T-helper 9 cell (primary cell): ENCODE data around the gene IFIT1B.
"Not testable (repeated sequence)": the region's sequence is repeated elsewhere in the genome, so short reads cannot be mapped to it uniquely, and the experiment has no call there.

ENCODE experiments used
- DNase-seq: peaks from one replicate; pipeline ENCODE4 v3.0.0-alpha.2; 2020
- total RNA-seq, 2 donors: gene quantifications; one replicate each; lab custom pipeline; 2026; lab: John Stamatoyannopoulos, UW

IFIT1B gene
- total RNA-seq: 0 reads per million in 2 donors

DNA sequence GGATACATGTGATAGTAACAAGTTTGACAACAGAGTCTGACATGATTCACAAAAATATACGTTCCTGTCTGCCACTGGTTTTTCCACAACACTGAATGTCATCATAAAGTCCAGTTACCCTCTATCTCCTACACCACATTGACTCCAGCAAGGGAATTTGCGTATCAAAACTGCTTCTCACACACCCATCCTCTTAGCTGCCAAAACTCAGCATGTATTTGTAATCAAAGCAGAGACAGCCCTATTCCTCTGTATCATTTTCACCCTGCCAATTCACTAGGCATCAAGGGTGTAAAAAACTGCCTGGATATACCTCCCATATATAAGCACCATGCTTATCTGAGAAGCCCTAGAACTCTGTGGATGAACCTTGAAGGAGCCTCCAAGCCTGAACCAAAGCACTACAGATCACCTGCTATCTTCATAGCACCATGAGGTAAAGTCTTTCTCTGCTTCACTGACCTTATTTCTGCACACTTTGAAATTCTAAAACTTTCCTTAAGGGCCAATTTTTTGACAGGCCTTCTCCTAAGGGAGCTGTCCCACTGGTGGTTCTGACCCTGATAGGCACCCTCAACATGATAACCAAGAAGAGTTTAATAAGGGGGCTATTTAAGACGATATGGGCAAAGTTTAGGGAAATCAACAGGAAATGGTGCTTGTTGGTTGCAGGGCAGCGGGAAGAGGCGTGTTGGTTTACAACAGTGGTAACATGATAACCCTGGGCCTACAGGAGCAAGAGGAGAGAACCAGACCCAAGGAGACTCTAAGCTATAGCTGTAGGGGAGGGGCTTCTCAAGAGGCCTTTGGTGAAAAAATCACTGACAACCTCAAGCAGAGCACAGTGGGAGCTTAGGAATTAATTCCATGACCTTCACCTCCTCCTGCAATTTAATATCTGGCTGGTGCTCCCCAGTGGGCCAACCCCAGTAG, at the start of gene IFIT1B:
Gene IFIT1B (plus strand): TSS at position 352 of the 933 bp plus-strand sequence. CDS start 80 bp downstream, at position 432.
- DNase-seq: no peak

DNA sequence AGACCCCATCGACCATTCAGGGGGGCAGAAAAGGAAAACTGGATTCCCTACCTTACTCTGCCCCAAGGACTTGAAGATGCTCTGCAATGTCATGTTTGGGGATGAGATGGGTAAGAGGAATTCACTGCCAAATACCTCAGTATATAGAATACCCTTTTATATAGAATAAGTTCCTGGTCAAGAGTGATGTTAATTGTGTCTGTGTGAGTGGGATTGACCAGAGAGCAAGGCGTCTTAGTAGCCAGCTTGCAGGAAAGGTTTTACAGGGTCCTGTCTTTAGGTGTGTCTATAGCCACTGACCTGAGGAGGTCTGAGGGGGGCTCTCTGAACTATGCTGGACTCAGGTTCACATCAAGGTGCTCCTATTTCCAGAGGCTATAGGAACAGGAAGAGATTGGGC, 48.7 kb upstream of the IFIT1B start:
- DNase-seq: no peak

DNA sequence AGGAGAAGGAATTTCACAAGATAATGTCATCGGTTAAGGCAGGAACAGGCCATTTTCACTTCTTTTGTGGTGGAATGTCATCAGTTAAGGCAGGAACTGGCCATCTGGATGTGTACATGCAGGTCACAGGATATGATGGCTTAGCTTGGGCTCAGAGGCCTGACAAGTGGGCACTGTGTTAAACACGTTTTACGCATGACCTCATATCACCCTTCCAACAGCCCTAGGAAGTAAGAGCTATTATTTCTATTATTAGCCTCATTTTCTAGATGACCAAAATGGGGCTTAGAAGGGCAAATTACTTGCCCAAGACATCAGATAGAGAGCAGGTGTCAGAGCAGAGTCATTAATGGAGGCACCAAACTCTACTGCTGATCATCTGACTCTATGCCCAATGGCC, 47.8 kb upstream of the IFIT1B start:
- DNase-seq: not testable (repeated sequence)

GRCh38 chr10:89330537-89331212, 47.2 kb upstream of the IFIT1B start:
- DNase-seq: no peak

DNA sequence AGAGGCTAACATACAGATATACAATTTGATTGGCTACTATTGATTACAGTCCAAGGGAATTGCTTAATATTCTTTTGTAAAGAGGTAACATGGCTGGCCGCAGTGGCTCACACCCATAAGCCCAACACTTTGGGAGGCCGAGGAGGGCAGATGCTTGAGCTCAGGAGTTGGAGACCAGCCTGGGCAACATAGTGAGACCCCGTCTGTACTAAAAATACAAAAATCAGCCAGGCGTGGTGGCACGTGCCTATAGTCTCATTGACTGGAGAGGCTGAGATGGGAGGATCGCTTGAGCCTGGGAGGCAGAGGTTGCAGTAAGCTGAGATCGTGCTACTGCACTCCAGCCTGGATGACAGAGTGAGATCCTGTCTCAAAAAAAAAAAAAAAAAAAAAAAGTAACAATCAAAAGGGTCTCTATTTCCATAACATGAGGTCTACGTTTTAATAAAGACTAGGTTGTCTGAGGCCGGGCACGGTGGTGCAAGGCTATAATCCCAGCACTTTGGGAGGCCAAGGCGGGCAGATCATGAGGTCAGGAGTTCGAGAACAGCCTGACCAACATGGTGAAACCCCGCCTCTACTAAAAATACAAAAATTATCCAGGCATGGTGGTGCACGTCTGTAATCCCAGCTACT, 46.3 kb upstream of the IFIT1B start:
- not testable (repeated sequence) for DNase-seq

- no peak for DNase-seq
These were observed 45.7 kb upstream of the IFIT1B start for GRCh38 chr10:89332123-89332633.

DNA sequence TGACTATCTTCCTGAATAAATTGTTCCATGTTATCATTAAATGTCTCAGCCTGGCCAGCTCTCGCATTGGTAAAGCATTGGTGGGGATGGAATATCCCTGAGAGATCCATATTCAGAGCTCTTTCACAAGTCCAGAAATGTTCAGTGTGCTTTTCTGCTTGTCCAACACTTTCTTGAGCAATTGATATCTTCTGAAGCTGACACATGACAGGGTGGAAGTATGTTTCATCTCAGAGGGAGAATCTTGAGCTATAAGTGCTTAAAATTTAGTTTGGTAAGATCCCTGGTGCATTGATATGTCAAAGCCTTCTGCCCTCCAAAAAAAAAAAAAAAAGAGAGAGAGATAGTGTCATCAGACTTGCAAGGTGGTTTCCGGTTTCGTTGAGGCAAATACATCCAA, 42.6 kb upstream of the IFIT1B start:
- no peak for DNase-seq

- no peak for DNase-seq
These were observed 41.6 kb upstream of the IFIT1B start for GRCh38 chr10:89336241-89336640.

DNA sequence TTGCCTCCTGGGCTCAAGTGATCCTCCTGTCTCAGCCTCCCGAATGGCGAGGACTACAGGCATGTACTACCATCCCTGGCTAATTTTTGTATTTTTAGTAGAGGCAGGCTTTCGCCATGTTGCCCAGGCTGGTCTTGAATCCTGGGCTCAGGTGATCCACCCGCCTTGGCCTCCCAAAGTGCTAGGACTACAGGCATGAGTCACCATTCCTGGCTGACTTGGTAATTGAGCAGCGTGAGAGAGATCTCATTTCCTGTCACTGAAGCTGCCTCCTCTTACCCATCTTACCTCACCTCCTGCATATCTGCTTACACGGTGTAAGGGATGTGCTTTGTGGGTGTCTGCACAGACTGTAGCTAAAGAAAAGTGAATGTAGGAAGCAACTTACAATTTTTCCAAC, 40.4 kb upstream of the IFIT1B start:
- DNase-seq: no peak

- DNase-seq: no peak
These were observed 39.1 kb upstream of the IFIT1B start for GRCh38 chr10:89338713-89339112.

GRCh38 chr10:89339875-89340274, 38.0 kb upstream of the IFIT1B start:
- DNase-seq: no peak

- no peak for DNase-seq
These were observed 36.2 kb upstream of the IFIT1B start for GRCh38 chr10:89341649-89342048.

GRCh38 chr10:89342206-89342958, 35.5 kb upstream of the IFIT1B start:
- DNase-seq: no peak

DNA sequence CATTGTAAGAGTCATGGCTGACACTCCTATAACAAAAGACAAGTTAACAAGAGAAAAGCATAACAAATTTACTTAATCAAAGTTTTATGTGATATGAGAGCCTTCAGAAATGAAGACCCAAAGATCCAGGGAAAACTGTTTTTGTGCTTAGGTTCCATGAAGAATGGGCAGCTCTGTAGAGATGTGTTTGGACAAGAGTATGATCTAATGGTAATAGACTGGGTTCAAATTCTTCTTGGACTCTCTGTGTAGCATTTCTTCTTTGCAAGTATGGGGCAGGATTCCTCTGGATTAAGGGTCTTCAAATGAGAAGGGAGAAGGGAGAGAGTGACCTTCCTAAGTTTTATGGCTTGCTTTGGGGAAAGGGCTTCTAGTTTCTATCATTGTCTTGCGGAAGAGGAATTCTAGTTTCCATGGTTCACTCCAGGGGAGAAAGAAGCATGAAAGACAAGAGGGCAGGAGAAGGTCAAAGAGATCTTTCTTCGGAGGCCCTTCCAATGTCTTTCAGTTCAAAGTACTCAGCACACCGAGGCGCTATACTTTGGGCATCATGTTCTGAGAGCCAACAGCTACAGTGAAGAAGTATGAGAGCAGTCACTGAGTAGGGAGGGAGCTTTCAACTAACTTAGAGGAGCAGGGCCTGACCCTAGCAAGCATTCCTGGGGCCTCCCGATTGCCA, 34.6 kb upstream of the IFIT1B start:
- no peak for DNase-seq

DNA sequence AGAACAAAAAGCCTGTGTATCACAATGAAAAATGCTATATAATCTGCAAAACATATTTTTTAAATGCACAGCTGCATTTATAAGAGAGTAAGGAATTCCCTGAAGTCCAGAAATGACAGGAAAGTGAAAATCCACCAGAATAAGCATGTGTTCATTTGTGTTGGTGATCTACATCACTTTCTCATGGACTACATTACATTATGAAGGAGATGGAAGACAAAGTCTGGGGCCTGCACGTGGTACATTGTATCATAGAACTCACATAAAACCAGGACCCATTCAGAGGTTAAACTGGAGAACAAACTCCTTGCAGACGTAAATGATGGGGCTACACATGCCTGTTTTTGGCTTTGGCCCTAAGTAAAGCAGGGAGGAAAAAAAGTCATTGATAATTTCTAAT, 33.7 kb upstream of the IFIT1B start:
- no peak for DNase-seq

DNA sequence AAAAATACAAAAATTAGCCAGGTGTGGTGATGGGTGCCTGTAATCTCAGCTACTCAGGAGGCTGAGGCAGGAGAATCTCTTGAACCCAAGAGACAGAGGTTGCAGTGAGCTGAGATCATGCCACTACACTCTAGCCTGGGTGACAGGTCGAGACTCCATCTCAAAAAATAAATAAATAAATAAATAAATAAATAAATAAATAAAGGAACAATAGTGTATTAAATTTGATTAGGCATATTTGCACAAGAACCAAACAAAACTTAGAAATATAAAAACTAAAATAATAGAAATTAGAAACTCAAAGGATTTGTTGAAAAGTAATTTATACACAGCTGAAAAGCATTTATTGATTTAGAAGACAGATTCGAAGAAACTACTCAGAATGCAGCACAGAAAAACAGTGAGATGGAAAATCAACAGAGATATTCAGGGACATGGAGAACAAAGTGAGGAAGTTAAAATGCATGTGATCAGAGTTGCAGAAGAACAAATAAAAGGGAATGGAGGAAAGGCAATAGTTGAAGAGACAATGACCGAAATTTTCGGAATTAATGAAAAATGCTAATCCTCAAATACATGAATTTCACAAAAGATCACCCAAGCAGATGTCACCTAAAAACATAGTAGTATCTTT, 32.4 kb upstream of the IFIT1B start:
- no peak for DNase-seq

DNA sequence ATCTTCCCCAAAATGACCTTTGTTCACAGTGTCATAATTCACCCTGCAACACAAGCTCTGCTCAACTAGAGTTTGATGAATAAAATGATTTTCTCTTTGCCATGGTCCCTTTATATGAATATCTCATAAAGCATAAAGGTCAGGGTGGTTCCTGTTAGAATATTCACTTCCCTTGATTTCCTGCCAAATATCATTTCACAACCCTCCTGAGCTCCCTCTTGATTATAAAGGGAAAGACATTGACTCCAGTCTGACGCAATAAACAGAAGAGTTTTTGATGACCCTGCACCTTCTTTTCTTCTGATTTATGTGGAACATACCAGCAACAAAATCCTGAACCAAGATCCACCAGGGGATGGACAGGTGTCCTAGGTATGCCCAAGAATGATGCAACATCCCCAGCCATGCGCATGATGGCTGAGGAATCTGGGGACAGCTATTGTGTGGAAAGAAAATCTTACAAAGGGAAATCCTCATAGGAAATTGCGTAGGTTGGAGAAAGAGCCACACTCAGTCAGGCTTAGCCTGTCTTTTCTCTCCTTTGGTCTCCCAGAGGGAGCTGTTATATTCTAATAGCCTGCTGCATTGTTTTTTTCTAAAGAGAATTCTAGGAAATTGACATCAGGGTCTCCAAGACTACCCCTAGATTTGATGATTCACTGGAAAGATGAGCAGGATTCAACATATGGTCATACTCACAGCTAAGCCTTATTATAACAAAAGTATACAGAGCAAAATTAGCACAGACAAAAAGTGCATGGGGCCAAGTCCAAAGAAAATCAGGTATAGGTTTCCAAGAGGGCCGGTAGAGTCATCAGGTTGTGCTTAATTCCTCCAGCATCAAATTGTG, 31.2 kb upstream of the IFIT1B start:
- DNase-seq: no peak

- DNase-seq: no peak
These were observed 30.0 kb upstream of the IFIT1B start for GRCh38 chr10:89347701-89348457.

- DNase-seq: no peak
These were observed 29.4 kb upstream of the IFIT1B start for GRCh38 chr10:89348481-89348880.

GRCh38 chr10:89348975-89349374, 28.9 kb upstream of the IFIT1B start:
- DNase-seq: no peak
